Smooth muscle cell (in vitro differentiated cells): ENCODE data around the gene TP53I11. TPM values are rescaled to one million over a fixed set of nuclear protein-coding genes. Genes with fewer than 3 reads are reported as not detected.

Experiments
- DNase-seq: peaks from one replicate; lab custom pipeline; 2025; ENCODE audit not compliant: unreplicated experiment; lab: John Stamatoyannopoulos, UW
- H2AFZ ChIP-seq: fragments of 200-600 bp; sonication (generic); 2 replicates; pipeline ENCODE4 v1.6.0; 2016; ENCODE audit warnings: antibody characterized with exemption, low read depth, mild to moderate bottlenecking
- H3F3A ChIP-seq: fragments of 200-600 bp; sonication (generic); 2 replicates; pipeline ENCODE4 v1.6.0; 2017; ENCODE audit warnings: antibody characterized with exemption, low read depth
- H3K27ac ChIP-seq: fragments of 200-600 bp; sonication (generic); 2 replicates; pipeline ENCODE4 v1.5.1; 2016; ENCODE audit warnings: low read depth, mild to moderate bottlenecking
- H3K27me3 ChIP-seq: fragments of 200-600 bp; sonication (generic); 2 replicates; pipeline ENCODE4 v1.6.1; 2016; ENCODE audit warnings: low read depth, mild to moderate bottlenecking
- H3K36me3 ChIP-seq: fragments of 200-600 bp; sonication (generic); 2 replicates; pipeline ENCODE4 v1.5.1; 2016; ENCODE audit warnings: low read depth
- H3K4me1 ChIP-seq: fragments of 200-600 bp; sonication (generic); 2 replicates; pipeline ENCODE4 v1.5.1; 2016; ENCODE audit warnings: low read depth
- H3K4me2 ChIP-seq: fragments of 200-600 bp; sonication (generic); 2 replicates; pipeline ENCODE4 v1.6.0; 2016; ENCODE audit warnings: mild to moderate bottlenecking
- H3K4me3 ChIP-seq: fragments of 200-600 bp; sonication (generic); 2 replicates; pipeline ENCODE4 v1.5.1; 2016; ENCODE audit warnings: mild to moderate bottlenecking
- H3K79me2 ChIP-seq: fragments of 200-600 bp; sonication (generic); 2 replicates; pipeline ENCODE4 v1.6.0; 2016; ENCODE audit warnings: low read depth, mild to moderate bottlenecking
- H3K9ac ChIP-seq: fragments of 200-600 bp; sonication (generic); 2 replicates; pipeline ENCODE4 v1.6.0; 2016; ENCODE audit warnings: low read depth
- H3K9me3 ChIP-seq: fragments of 200-600 bp; sonication (generic); replicated peaks from 2 replicates; pipeline ENCODE4 v1.5.1; 2016; ENCODE audit warnings: low read depth
- H4K20me1 ChIP-seq: fragments of 200-600 bp; sonication (generic); 2 replicates; pipeline ENCODE4 v1.6.0; 2016; ENCODE audit warnings: low read depth
- WGBS: methylation state at CpG from one replicate; pipeline ENCODE4 v1.1.7; 2016; ENCODE audit warnings: low lambda C conversion rate; 5-methylcytosine and 5-hydroxymethylcytosine counted together
- polyA plus RNA-seq: library from polyadenylated mRNA; unstranded; fragments of >200 nt; fragmentation: Nextera tagmentation; extraction: Ambion mirVana; gene quantifications from 2 replicates; pipeline ENCODE4 v1.2.1, GENCODE V29; 2016
- total RNA-seq: library from RNA; depleted of rRNA; stranded (reverse); fragments of >200 nt; gene quantifications from 2 replicates; pipeline ENCODE4 v1.2.3, GENCODE V29; 2014
- TF ChIP-seq, protein P1 (sequence below): fragments of 200-600 bp; sonication (generic); IDR thresholded peaks from 2 replicates; pipeline ENCODE4 v1.5.1; 2017; ENCODE audit warnings: borderline replicate concordance, mild to moderate bottlenecking, antibody characterized with exemption; ENCODE audit not compliant: insufficient read depth, poor library complexity, severe bottlenecking

TP53I11 gene
- total and polyA plus RNA-seq, 2 experiments from 2014 or later, result 14.2 to 61.2 TPM

DNA sequence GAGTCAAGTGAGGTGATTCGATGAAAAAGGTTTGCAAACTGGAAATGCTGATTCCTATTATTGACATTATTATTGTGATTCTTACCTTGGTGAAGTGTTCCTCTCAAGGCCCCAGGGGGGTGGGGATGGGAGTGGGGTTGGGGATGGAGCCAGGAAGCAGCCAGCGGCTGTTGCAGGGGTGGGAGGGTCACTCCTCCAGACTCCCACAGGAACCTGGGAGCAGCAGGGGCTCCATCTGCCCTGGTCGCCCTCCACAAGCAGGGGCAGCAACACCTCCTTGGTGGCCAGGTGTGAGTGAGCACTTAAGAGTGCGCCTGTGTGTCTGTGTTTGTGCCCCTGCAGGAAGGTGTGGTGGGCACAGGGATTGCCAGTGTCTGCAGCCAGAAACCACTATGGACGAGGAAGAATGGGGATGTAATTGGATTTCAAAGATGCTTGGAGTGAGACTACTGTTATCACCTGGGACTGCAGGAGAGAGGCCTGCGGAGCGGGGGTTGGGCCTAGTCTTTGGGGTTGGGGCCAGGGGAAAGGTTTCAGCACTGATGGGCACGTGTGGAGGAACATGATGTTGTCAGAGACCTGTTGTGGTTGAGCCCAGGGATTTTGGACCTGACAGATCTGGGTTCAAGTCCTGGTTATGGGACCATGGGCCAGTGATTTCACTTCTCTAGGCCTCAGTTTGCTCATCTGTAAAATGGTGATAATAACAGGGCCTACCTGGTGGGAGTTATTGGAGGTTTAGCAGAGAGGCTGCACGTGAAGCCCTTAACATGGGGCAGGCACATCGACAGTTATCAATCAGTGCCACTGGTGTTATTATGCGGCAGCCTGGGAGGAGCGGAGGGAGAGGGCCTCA, 3.6 kb upstream of the TP53I11 start:
- TF ChIP-seq, protein P1, sequence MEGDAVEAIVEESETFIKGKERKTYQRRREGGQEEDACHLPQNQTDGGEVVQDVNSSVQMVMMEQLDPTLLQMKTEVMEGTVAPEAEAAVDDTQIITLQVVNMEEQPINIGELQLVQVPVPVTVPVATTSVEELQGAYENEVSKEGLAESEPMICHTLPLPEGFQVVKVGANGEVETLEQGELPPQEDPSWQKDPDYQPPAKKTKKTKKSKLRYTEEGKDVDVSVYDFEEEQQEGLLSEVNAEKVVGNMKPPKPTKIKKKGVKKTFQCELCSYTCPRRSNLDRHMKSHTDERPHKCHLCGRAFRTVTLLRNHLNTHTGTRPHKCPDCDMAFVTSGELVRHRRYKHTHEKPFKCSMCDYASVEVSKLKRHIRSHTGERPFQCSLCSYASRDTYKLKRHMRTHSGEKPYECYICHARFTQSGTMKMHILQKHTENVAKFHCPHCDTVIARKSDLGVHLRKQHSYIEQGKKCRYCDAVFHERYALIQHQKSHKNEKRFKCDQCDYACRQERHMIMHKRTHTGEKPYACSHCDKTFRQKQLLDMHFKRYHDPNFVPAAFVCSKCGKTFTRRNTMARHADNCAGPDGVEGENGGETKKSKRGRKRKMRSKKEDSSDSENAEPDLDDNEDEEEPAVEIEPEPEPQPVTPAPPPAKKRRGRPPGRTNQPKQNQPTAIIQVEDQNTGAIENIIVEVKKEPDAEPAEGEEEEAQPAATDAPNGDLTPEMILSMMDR, result no peak
- Histone ChIP-seq H3K9ac (no peak overlapping the region), H3K9me3 (no peaks in the 10 kb centered on the region), H3K27ac (no peak overlapping the region), H3K36me3 (no peaks in the 10 kb centered on the region), H3K4me2 (no peak overlapping the region), H3K79me2 (no peaks in the 10 kb centered on the region), H3K4me1 (peaks cover 2% of the 10 kb centered on the region), H2AFZ (no peak overlapping the region), H3K27me3 (peaks cover 17% of the 10 kb centered on the region), H3K4me3 (no peak overlapping the region), H4K20me1 (peaks cover under 1% of the 10 kb centered on the region), H3F3A (peaks cover 21% of the 10 kb centered on the region)
- no peak for DNase-seq
- 75% methylated on average over 12 of the region's 12 CpGs for WGBS

- H3K27ac ChIP-seq, result no peak overlapping the region
These were observed 2.0 kb upstream of the TP53I11 start for GRCh38 chr11:44952500-44953260.

GRCh38 chr11:44952082-44952481, 1.4 kb upstream of the TP53I11 start:
- H3K27ac ChIP-seq, result no peak overlapping the region
- 39% methylated on average over 2 of the region's 2 CpGs for WGBS
- H4K20me1 ChIP-seq, result peaks cover 22% of the 10 kb centered on the region
- H3K4me1 ChIP-seq, result peaks cover 5% of the 10 kb centered on the region
- TF ChIP-seq, protein P1, result no peak
- DNase-seq, result no peak
- no peak overlapping the region for H3K9ac ChIP-seq
- H3F3A ChIP-seq, result peaks cover 21% of the 10 kb centered on the region
- no peaks in the 10 kb centered on the region for H3K79me2 ChIP-seq
- H3K4me3 ChIP-seq, result no peak overlapping the region
- no peak overlapping the region for H3K4me2 ChIP-seq
- H3K27me3 ChIP-seq, result peaks cover 8% of the 10 kb centered on the region
- no peak overlapping the region for H2AFZ ChIP-seq
- no peaks in the 10 kb centered on the region for H3K36me3 ChIP-seq
- H3K9me3 ChIP-seq, result no peaks in the 10 kb centered on the region

More at GRCh38 chr11:44952500-44953260, 2.0 kb upstream of the TP53I11 start:
- peaks cover 14% of the 10 kb centered on the region for H3K27me3 ChIP-seq
- DNase-seq, result no peak
- H2AFZ ChIP-seq, result no peak overlapping the region
- no peaks in the 10 kb centered on the region for H3K79me2 ChIP-seq
- peaks cover 21% of the 10 kb centered on the region for H3F3A ChIP-seq
- peaks cover 16% of the 10 kb centered on the region for H4K20me1 ChIP-seq
- H3K4me3 ChIP-seq, result no peak overlapping the region
- WGBS, result 45% methylated on average over 3 of the region's 3 CpGs
- peaks cover 5% of the 10 kb centered on the region for H3K4me1 ChIP-seq
- no peaks in the 10 kb centered on the region for H3K9me3 ChIP-seq
- no peak overlapping the region for H3K9ac ChIP-seq
- no peaks in the 10 kb centered on the region for H3K36me3 ChIP-seq
- H3K4me2 ChIP-seq, result no peak overlapping the region
- TF ChIP-seq, protein P1, result no peak
